Stomach (tissue), 19 donors: ENCODE data around the gene GADD45GIP1. TPM values are rescaled to one million over a fixed set of nuclear protein-coding genes. Genes with fewer than 3 reads are reported as not detected.
A peak's percentile ranks its signal among the peaks of the same experiment; 100 is the strongest.

Source experiments
- DNase-seq, 2 donors: peaks; one replicate each; pipeline versions ENCODE4 v3.0.0 to v3.0.0-alpha.2; 2013 to 2019
- H3K27ac ChIP-seq, 5 donors: fragments of 200-600 bp in 4 of 5; sonication (generic) in 4 of 5; one replicate each; pipeline ENCODE4 v1.5.1; 2013 to 2019; ENCODE audit warnings: mild to moderate bottlenecking in 1 of 5, moderate library complexity in 1 of 5
- H3K27me3 ChIP-seq, 3 donors: fragments of 200-600 bp; sonication (generic); one replicate each; pipeline ENCODE4 v1.5.1; 2017 to 2019; ENCODE audit warnings: mixed run types in 1 of 3
- H3K36me3 ChIP-seq, 4 donors: fragments of 200-600 bp; sonication (generic); 1 replicate in 3 of 4; 2 replicates in 1 of 4; pipeline ENCODE4 v1.5.1; 2016 to 2019
- H3K4me1 ChIP-seq, 4 donors: fragments of 200-600 bp; sonication (generic); one replicate each; pipeline ENCODE4 v1.5.1; 2016 to 2019
- H3K4me3 ChIP-seq, 4 donors: fragments of 200-600 bp; sonication (generic) in 3 of 4; one replicate each; pipeline ENCODE4 v1.5.1; 2016 to 2019; ENCODE audit warnings: mild to moderate bottlenecking in 1 of 4
- H3K9me3 ChIP-seq, 4 donors: fragments of 200-600 bp; sonication (generic); one replicate each; pipeline ENCODE4 v1.5.1; 2016 to 2019
- EP300 ChIP-seq: sonication (generic); formaldehyde crosslinking; IDR thresholded peaks from one replicate; pipeline ENCODE4 v1.6.1; 2017; ENCODE audit warnings: antibody characterized with exemption
- POLR2A ChIP-seq, 4 donors: fragments of 450-650 bp; IDR thresholded peaks; one replicate each; pipeline ENCODE4 v1.6.1; 2016; ENCODE audit warnings: antibody characterized with exemption in 4 of 4, control low read depth in 2 of 4, mild to moderate bottlenecking in 1 of 4, moderate library complexity in 1 of 4
- POLR2AphosphoS5 ChIP-seq, 3 donors: sonication (generic); formaldehyde crosslinking; IDR thresholded peaks; one replicate each; pipeline ENCODE4 v1.6.1; 2016; ENCODE audit warnings: antibody characterized with exemption in 3 of 3
- WGBS, 5 donors: extraction: QIAGEN DNeasy Blood & Tissue Kit in 3 of 5; methylation state at CpG; one replicate each; pipeline versions ENCODE4 v1.1.5 to v1.1.7; 2013 to 2018; 5-methylcytosine and 5-hydroxymethylcytosine counted together
- intact Hi-C: fragments of 100-400 bp; cut with DNase I; formaldehyde crosslinking; loops from one replicate; pipeline ENCODE4 v1.15.1; 2023; ENCODE audit warnings: low total_unique reads
- long read RNA-seq, 10 donors: transcript quantifications; one replicate each; lab custom pipeline, GENCODE V29; 2026
- polyA plus RNA-seq, 3 donors: library from polyadenylated mRNA; stranded (reverse); fragments of 200-250 nt; gene quantifications; one replicate each; pipeline ENCODE4 v1.2.3, GENCODE V29; 2013
- total RNA-seq, 5 donors: library from RNA; depleted of rRNA; stranded (reverse); fragments of >200 nt; gene quantifications; one replicate each; pipeline versions ENCODE4 v1.1.0 to v1.2.3, GENCODE V29; 2014 to 2016
- TF ChIP-seq, protein P1 (sequence below), 7 experiments: fragments of 450-650 bp in 4 of 7; fragments of 200-600 bp in 3 of 7; sonication (generic) in 3 of 7; IDR thresholded peaks; one replicate each; pipeline ENCODE4 v1.5.1; 2016 to 2019; ENCODE audit warnings: antibody characterized with exemption in 7 of 7, control low read depth in 2 of 7, mild to moderate bottlenecking in 1 of 7
- donor health status: healthy with polysubstance abuse.
- donor health status: Bipolar disorder and iron deficiency.
- donor health status: healthy.

The GADD45GIP1 gene
- 10 to 100 TPM in 4 of 5 donors, 1 to 10 TPM in 1; 1.8 to 93.3 (median 25.9) TPM for total RNA-seq
- polyA plus RNA-seq: 10 to 100 TPM; 59.0 to 75.4 (median 61.8) TPM
- long read RNA-seq, donor 1, transcript GADD45GIP1-201 (2 exons, 1,782 nt): major isoform, 25 of 25 reads
- long read RNA-seq, donor 1, partial matches to known transcripts: 0 of 25 reads
- long read RNA-seq, donor 1, other reads (novel, unspliced or antisense): 0 of 25 reads
- long read RNA-seq, donor 2, transcript GADD45GIP1-201 (2 exons, 1,782 nt): major isoform, 29 of 136 reads
- long read RNA-seq, donor 2, partial matches to known transcripts: 52 of 136 reads
- long read RNA-seq, donor 2, other reads (novel, unspliced or antisense): 55 of 136 reads
- long read RNA-seq, donor 3, transcript GADD45GIP1-201 (2 exons, 1,782 nt): major isoform, 21 of 21 reads
- long read RNA-seq, donor 3, partial matches to known transcripts: 0 of 21 reads
- long read RNA-seq, donor 3, other reads (novel, unspliced or antisense): 0 of 21 reads
- long read RNA-seq, donor 4, transcript GADD45GIP1-201 (2 exons, 1,782 nt): major isoform, 6 of 6 reads
- long read RNA-seq, donor 4, partial matches to known transcripts: 0 of 6 reads
- long read RNA-seq, donor 4, other reads (novel, unspliced or antisense): 0 of 6 reads
- long read RNA-seq, donor 5, transcript GADD45GIP1-201 (2 exons, 1,782 nt): major isoform, 41 of 41 reads
- long read RNA-seq, donor 5, partial matches to known transcripts: 0 of 41 reads
- long read RNA-seq, donor 5, other reads (novel, unspliced or antisense): 0 of 41 reads
- long read RNA-seq, donor 6, transcript GADD45GIP1-201 (2 exons, 1,782 nt): major isoform, 67 of 67 reads
- long read RNA-seq, donor 6, partial matches to known transcripts: 0 of 67 reads
- long read RNA-seq, donor 6, other reads (novel, unspliced or antisense): 0 of 67 reads
- long read RNA-seq, donor 7, transcript GADD45GIP1-201 (2 exons, 1,782 nt): major isoform, 40 of 40 reads
- long read RNA-seq, donor 7, partial matches to known transcripts: 0 of 40 reads
- long read RNA-seq, donor 7, other reads (novel, unspliced or antisense): 0 of 40 reads
- long read RNA-seq, donor 8, transcript GADD45GIP1-201 (2 exons, 1,782 nt): major isoform, 32 of 32 reads
- long read RNA-seq, donor 8, partial matches to known transcripts: 0 of 32 reads
- long read RNA-seq, donor 8, other reads (novel, unspliced or antisense): 0 of 32 reads
- long read RNA-seq, donor 9, transcript GADD45GIP1-201 (2 exons, 1,782 nt): major isoform, 37 of 37 reads
- long read RNA-seq, donor 9, partial matches to known transcripts: 0 of 37 reads
- long read RNA-seq, donor 9, other reads (novel, unspliced or antisense): 0 of 37 reads
- long read RNA-seq, donor 10, transcript GADD45GIP1-201 (2 exons, 1,782 nt): major isoform, 17 of 17 reads
- long read RNA-seq, donor 10, partial matches to known transcripts: 0 of 17 reads
- long read RNA-seq, donor 10, other reads (novel, unspliced or antisense): 0 of 17 reads

DNA sequence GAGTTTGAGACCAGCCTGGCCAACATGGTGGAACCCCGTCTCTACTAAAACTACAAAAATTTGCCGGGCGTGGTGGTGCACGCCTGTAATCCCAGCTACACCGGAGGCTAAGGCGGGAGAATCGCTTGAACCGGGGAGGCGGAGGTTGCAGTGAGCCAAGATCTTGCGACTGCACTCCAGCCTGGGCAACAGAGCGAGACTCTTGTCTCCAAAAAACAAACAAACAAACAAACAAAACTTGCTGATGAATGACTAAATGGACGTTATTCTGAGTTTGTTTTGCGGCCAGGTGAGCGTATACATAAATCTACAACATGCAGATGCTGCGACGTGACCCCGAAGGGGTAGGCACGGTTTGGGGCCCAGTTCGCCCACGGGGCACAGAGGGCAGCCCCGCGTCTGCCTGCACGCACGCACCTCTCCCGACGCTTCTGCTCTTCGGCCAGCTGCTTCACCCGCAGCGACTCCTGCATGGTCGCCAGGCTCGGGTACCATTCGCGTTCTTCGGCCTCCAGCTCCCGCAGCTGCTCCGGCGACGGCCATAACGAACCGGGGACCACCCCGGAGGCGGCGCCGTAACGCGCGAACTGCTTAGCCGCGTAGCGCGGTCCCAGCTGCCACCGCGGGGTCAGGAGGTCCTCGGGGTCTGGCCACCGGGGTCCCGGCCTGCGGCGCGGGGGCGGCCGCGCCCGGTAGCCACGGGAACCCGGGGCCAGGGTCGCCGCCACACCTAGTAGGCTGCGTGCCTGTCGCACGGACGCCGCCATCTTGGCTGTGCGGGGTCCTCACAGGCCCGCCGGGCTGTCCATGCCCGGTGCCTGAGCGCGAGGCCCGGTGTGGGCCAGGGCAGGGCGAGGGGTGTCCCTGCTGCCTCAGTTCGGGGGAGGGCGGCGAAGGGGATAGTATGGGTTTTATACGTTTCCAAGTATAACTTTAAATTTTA, at the start of gene GADD45GIP1:
Gene GADD45GIP1, minus strand, starts transcription at position 778 of the 943 bp plus-strand sequence. Its CDS starts 11 bp downstream, at position 767.
- Histone ChIP-seq H3K36me3 (peaks cover 15 to 39% (median 35%) of the 10 kb centered on the region in 4 donors), H3K4me3 (peak within 1 kb of the TSS; percentile 82 to 100 (median 92)), H3K27ac (peak within 1 kb of the TSS; percentile 84 to 95 (median 94)), H3K27me3 (no peaks in the 10 kb centered on the region), H3K9me3 (no peaks in the 10 kb centered on the region), H3K4me1 (peaks cover 33 to 54% (median 47%) of the 10 kb centered on the region in 4 donors)
- intact Hi-C loops: no loop called here
- TF ChIP-seq EP300 (no peak), POLR2A (IDR thresholded peaks at IDR 0.05) (peak in 1 of 4 donors; percentile 57), POLR2AphosphoS5 (IDR thresholded peaks at IDR 0.05) (peak in 2 of 3 donors; percentile 77 to 87)
- TF ChIP-seq, protein P1, sequence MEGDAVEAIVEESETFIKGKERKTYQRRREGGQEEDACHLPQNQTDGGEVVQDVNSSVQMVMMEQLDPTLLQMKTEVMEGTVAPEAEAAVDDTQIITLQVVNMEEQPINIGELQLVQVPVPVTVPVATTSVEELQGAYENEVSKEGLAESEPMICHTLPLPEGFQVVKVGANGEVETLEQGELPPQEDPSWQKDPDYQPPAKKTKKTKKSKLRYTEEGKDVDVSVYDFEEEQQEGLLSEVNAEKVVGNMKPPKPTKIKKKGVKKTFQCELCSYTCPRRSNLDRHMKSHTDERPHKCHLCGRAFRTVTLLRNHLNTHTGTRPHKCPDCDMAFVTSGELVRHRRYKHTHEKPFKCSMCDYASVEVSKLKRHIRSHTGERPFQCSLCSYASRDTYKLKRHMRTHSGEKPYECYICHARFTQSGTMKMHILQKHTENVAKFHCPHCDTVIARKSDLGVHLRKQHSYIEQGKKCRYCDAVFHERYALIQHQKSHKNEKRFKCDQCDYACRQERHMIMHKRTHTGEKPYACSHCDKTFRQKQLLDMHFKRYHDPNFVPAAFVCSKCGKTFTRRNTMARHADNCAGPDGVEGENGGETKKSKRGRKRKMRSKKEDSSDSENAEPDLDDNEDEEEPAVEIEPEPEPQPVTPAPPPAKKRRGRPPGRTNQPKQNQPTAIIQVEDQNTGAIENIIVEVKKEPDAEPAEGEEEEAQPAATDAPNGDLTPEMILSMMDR (IDR thresholded peaks at IDR 0.05): no peak
- WGBS, 5 donors: 2 to 5% (median 3%) methylated on average over 40 to 84 of the region's 84 CpGs
- DNase-seq: peak; percentile 79 to 93

DNA sequence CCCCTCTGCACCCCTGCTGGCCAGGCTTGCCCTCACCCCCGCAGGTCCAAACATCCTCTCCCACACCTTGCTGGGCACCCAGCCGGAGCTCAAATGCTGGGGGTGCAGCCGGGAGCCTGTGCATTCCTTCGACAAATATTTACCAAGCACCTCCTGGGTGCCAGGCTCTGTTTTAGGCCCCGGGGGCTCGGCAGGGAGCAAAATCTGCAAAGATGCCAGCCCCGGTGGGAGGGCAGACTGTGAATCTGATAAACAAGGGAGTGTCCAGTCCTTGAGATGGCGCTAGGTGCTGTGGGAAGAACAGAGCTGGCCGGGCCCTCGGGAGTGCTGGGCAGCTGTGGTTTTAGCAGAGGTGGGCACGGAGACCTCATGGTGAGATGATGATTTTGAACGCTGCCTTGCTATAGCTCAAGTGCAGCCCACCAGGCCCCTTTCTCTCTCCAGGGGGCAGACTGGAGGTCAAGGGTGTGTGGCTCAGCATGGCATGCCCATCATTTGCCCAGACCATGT, 48.9 kb upstream of the GADD45GIP1 start:
- DNase-seq: no peak
- no peaks in the 10 kb centered on the region for H3K9me3 ChIP-seq
- TF ChIP-seq, protein P1 (IDR thresholded peaks at IDR 0.05): no peak
- TF ChIP-seq POLR2A (IDR thresholded peaks at IDR 0.05) (no peak), EP300 (no peak), POLR2AphosphoS5 (IDR thresholded peaks at IDR 0.05) (no peak)
- H3K27ac ChIP-seq: peak overlapping the region; percentile 59 to 94 (median 90)
- H3K27me3 ChIP-seq: peaks cover 0 to 21% (median 4%) of the 10 kb centered on the region in 3 donors
- peak overlapping the region in 1 of 4 donors; percentile 23 for H3K4me3 ChIP-seq
- no peaks in the 10 kb centered on the region for H3K36me3 ChIP-seq
- peaks cover 99 to 100% (median 100%) of the 10 kb centered on the region in 4 donors for H3K4me1 ChIP-seq
- intact Hi-C loops: no loop called here
- 28 to 50% (median 40%) methylated on average over 8 to 12 of the region's 12 CpGs for WGBS, 5 donors

DNA sequence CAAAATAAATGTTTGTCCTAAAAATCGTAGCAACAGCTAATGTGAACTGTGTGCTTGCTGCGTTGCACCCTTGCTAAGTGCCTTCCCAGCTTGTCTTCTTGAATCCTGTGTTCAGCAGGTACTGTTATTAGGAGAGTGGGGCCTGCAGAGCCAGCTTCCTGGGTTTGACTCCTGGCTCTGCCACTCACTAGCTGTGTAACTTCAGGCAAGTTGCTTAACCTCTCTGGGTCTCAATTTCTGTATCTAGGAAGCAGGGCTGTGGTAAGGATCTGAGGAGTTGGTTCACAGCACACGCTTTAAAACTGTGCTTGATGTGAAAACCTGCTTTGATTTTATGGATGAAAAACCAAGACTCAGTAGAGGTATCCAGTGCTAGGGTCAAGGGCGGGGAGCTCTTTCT, 48.2 kb upstream of the GADD45GIP1 start:
- H3K36me3 ChIP-seq: no peaks in the 10 kb centered on the region

More for the DNA sequence above, 48.2 kb upstream of the GADD45GIP1 start:
- no peak for DNase-seq
- intact Hi-C loops: no loop called here
- Histone ChIP-seq H3K4me3 (no peak overlapping the region), H3K27me3 (peaks cover 0 to 14% (median 0%) of the 10 kb centered on the region in 3 donors), H3K9me3 (no peaks in the 10 kb centered on the region), H3K27ac (peak overlapping the region in 4 of 5 donors; percentile 86 to 94 (median 92)), H3K4me1 (peaks cover 99 to 100% (median 100%) of the 10 kb centered on the region in 4 donors)
- WGBS, 5 donors: 52 to 73% (median 65%) methylated on average over 4 of the region's 4 CpGs
- no peak for TF ChIP-seq POLR2AphosphoS5 (IDR thresholded peaks at IDR 0.05)
- TF ChIP-seq, protein P1 (IDR thresholded peaks at IDR 0.05): no peak
- no peak for TF ChIP-seq POLR2A (IDR thresholded peaks at IDR 0.05)
- no peak for TF ChIP-seq EP300
